Suprapubic skin (tissue), 4 donors: ENCODE data around the gene OGG1.

Experiments
- CTCF ChIP-seq, 2 donors: fragments of 200-600 bp in 1 of 2; fragments of 450-650 bp in 1 of 2; sonication (generic) in 1 of 2; IDR thresholded peaks; one replicate each; pipeline ENCODE4 v1.5.1; 2016 to 2019; ENCODE audit warnings: antibody characterized with exemption in 2 of 2, mild to moderate bottlenecking in 1 of 2, moderate library complexity in 1 of 2
- EP300 ChIP-seq: sonication (generic); formaldehyde crosslinking; IDR thresholded peaks from one replicate; pipeline ENCODE4 v1.6.1; 2017; ENCODE audit warnings: antibody characterized with exemption
- POLR2A ChIP-seq, 2 donors: fragments of 450-650 bp; IDR thresholded peaks; one replicate each; pipeline ENCODE4 v1.6.1; 2017; ENCODE audit warnings: antibody characterized with exemption in 2 of 2, mild to moderate bottlenecking in 2 of 2, moderate library complexity in 2 of 2
- POLR2AphosphoS5 ChIP-seq, 3 donors: sonication (generic); formaldehyde crosslinking; IDR thresholded peaks; one replicate each; pipeline ENCODE4 v1.6.1; 2017; ENCODE audit warnings: antibody characterized with exemption in 3 of 3

DNA sequence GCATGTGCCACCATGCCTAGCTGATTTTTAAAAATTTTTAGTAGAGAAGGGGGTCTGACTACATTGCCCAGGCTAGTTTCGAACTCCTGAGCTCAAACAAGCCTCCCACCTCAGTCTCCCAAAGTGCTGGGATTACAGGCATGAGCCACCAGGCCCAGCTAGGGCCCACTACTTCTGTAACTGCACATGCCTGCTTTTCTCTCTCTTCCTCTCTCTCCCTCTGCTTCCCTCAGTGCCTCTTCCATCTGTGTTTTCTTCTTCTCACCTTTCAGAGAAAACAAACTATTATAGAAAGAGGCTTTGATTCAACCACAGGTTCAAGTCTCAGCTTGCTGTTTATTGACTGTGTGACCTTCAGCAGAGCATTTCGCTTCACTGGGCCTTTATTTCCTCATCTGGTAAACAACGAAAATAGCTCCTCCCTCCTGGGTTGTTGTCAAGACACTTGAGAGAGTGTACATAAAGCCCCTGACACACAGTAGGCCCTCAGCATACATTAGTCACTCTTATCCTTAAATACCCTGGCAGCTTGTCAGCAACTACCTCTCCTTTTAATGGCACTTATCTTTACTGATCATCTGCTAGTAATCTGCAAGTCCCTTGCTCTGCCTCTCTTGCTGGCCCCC, 32.3 kb downstream of the OGG1 start:
- TF ChIP-seq POLR2A (IDR thresholded peaks at IDR 0.05) (no peak), EP300 (no peak), CTCF (IDR thresholded peaks at IDR 0.05) (no peak), POLR2AphosphoS5 (IDR thresholded peaks at IDR 0.05) (no peak)
